ENCODE data around the gene LRRC73.
"Not testable (repeated sequence)": the region's sequence is repeated elsewhere in the genome, so short reads cannot be mapped to it uniquely, and the experiment has no call there.

The LRRC73 gene

GRCh38 chr6:43491750-43492661, 18.1 kb downstream of the LRRC73 start:
- peak; percentile 56 for DNase-seq (ENCODE audit: low spot score)

GRCh38 chr6:43490523-43490939, 19.6 kb downstream of the LRRC73 start:
- DNase-seq (ENCODE audit: low spot score): no peak

- no peak for DNase-seq (ENCODE audit: low spot score)
Observed at GRCh38 chr6:43489277-43490072, 20.7 kb downstream of the LRRC73 start.

- peak; percentile 39 for DNase-seq (ENCODE audit: low spot score)
Observed at GRCh38 chr6:43488667-43489276, 21.4 kb downstream of the LRRC73 start.

- DNase-seq (ENCODE audit: low spot score): peak; percentile 75
Observed at GRCh38 chr6:43481591-43482236, 28.4 kb downstream of the LRRC73 start.

- DNase-seq (ENCODE audit: low spot score): peak; percentile 36
Observed at GRCh38 chr6:43481075-43481474, 29.1 kb downstream of the LRRC73 start.

GRCh38 chr6:43478008-43478372, 32.2 kb downstream of the LRRC73 start:
- no peak for DNase-seq (ENCODE audit: low spot score)

- peak; percentile 86 for DNase-seq (ENCODE audit: low spot score)
Observed at GRCh38 chr6:43477235-43478007, 32.7 kb downstream of the LRRC73 start, which contains the start of gene TJAP1. TJAP1 (plus strand) TSS chr6:43477570; CDS start chr6:43499002, 21,432 bp downstream.

GRCh38 chr6:43476746-43477145, 33.4 kb downstream of the LRRC73 start:
- DNase-seq (ENCODE audit: low spot score): no peak

- DNase-seq (ENCODE audit: low spot score): no peak
Observed at GRCh38 chr6:43475516-43475915, 34.6 kb downstream of the LRRC73 start.

GRCh38 chr6:43472515-43472914, 37.6 kb downstream of the LRRC73 start:
- no peak for DNase-seq (ENCODE audit: low spot score)

GRCh38 chr6:43471399-43471798, 38.7 kb downstream of the LRRC73 start:
- DNase-seq (ENCODE audit: low spot score): no peak

GRCh38 chr6:43469947-43470346, 40.2 kb downstream of the LRRC73 start:
- DNase-seq (ENCODE audit: low spot score): no peak

GRCh38 chr6:43468748-43469681, 41.1 kb downstream of the LRRC73 start:
- no peak for DNase-seq (ENCODE audit: low spot score)

- DNase-seq (ENCODE audit: low spot score): no peak
Observed at GRCh38 chr6:43468240-43468639, 41.9 kb downstream of the LRRC73 start.

- no peak for DNase-seq (ENCODE audit: low spot score)
Observed at GRCh38 chr6:43467752-43468151, 42.4 kb downstream of the LRRC73 start.

- not testable (repeated sequence) for DNase-seq (ENCODE audit: low spot score)
Observed at GRCh38 chr6:43467265-43467664, 42.9 kb downstream of the LRRC73 start.

GRCh38 chr6:43465948-43466347, 44.2 kb downstream of the LRRC73 start:
- no peak for DNase-seq (ENCODE audit: low spot score)

- DNase-seq (ENCODE audit: low spot score): no peak
Observed at GRCh38 chr6:43464337-43464736, 45.8 kb downstream of the LRRC73 start.

- no peak for DNase-seq (ENCODE audit: low spot score)
Observed at GRCh38 chr6:43461936-43462335, 48.2 kb downstream of the LRRC73 start.
